ENCODE data around the gene U2SURP. TPM values are rescaled to one million over a fixed set of nuclear protein-coding genes. Genes with fewer than 3 reads are reported as not detected.
"Not testable (repeated sequence)": the region's sequence is repeated elsewhere in the genome, so short reads cannot be mapped to it uniquely, and the experiment has no call there.

Gene U2SURP
- total RNA-seq, 1 experiment from 2014 or later: 83.3 TPM

DNA sequence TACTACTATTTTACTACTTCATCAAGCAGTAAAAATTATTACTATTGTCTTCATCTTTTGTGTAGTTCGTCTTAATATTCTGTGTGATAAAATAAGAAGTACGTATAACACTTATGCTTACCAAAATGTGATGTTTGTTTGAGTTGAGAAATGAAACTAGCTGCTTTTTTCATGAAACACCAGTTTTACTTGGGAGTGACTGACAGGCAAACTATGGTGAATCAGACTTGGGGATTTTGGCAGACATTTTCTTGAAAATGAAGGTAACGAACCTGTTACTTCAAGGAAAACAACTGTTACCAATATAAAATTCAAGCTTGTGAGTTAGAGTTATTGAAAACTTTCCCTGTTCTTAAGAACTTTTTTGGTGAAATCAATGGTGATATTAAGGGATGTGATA lies 10.3 kb downstream of the U2SURP start:
- no peak for DNase-seq (ENCODE audit: low read depth)

- no peak for DNase-seq (ENCODE audit: low read depth)
Observed at GRCh38 chr3:143014921-143015320, 13.6 kb downstream of the U2SURP start.

DNA sequence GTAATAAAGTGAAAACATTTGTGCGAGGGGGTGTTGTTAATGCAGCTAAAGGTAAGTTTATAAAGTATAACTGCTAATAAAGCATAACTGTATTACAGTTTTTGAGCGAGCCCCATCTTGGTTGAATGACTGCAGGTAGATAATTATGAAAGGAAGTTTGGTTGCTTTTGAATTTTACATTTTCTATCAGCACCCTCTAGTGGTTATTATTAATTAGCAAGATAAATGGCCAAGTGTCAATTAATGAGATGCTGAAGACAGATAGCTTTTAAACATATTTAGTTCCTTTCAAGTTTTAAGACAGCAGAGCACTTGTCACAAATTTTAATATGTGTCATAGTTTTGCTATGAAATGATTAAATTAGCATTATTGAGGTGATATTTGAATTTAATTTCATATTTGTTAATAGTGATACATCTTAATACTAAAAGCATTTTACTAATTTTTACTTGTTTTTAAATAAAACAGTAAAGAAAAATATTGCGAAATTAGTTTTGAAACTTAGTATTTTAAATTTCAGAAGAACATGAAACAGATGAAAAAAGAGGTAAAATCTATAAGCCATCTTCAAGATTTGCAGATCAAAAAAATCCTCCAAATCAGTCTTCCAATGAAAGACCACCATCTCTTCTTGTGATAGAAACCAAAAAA lies 15.1 kb downstream of the U2SURP start:
- peak; percentile 21 for DNase-seq (ENCODE audit: low read depth)

GRCh38 chr3:143024351-143024960 lies 23.1 kb downstream of the U2SURP start:
- DNase-seq (ENCODE audit: low read depth): no peak

DNA sequence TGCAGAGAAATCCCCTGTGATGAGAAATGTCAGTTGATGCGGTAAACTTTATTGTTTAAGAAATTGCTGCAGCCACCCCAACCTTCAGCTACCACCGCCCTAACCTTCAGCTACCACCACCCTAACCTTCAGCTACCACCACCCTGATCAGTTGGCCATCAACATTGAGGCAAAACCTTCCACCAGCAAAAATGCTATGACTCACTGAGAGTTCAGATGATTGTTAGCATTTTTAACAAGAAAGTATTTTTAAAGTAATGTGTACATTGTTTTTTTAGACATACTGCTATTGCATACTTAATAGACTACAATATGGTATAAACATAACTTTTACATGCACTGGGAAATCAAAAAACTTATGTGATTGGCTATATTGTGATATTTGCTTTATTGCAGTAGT lies 30.0 kb downstream of the U2SURP start:
- DNase-seq (ENCODE audit: low read depth): no peak

- DNase-seq (ENCODE audit: low read depth): not testable (repeated sequence)
Observed at GRCh38 chr3:143031796-143032387, 30.5 kb downstream of the U2SURP start.

- peak; percentile 29 for DNase-seq (ENCODE audit: low read depth)
Observed at GRCh38 chr3:143035466-143036211, 34.3 kb downstream of the U2SURP start.

DNA sequence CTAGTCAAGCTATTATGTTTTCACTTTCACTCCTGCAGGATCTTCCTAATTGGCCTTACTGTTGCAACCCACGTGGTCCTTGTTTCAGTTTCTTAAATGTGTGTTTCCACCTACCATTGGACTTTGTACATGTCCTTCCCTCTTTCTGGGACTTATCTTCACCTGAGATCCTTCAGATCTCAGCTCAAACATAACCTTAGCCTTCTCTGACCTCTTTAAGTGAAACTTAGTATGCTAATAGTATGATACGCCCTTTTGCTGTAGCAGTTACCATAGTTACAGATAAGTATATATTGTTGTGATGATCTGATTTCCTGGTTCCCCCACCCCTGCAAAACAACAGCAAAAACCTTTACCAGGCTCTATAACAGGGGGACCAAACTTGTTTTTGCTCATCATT lies 35.2 kb downstream of the U2SURP start:
- DNase-seq (ENCODE audit: low read depth): peak; percentile 7

GRCh38 chr3:143037867-143038266 lies 36.5 kb downstream of the U2SURP start:
- peak; percentile 9 for DNase-seq (ENCODE audit: low read depth)

DNA sequence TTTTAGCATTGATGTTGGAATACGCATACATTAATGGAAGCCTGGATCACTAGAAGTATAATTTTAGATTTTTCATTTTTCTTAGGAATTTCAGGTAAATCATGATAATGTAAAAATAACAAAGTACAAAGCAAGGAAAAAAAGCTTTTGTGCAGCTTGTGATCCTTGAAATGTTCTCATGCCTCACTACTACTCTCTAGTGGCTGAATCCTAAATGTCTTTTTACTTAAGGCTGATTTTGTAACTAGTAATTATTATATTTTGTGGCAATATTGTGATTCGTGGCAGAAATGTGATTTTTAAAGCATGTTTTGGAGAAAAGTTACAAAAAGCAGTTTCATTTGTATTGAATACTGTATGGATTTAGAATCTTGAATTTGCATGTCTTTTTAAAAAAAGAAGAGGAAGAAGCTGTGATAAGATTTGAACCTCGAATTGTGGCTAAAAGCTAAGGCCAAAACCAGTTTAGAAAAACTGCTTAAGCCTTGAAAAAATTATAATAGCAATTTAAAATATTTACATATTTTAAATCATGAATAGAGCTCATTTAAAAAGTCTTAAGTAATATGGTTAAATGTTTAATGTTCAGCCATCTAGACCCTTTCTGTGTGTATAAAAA lies 39.0 kb downstream of the U2SURP start:
- DNase-seq (ENCODE audit: low read depth): peak; percentile 38

DNA sequence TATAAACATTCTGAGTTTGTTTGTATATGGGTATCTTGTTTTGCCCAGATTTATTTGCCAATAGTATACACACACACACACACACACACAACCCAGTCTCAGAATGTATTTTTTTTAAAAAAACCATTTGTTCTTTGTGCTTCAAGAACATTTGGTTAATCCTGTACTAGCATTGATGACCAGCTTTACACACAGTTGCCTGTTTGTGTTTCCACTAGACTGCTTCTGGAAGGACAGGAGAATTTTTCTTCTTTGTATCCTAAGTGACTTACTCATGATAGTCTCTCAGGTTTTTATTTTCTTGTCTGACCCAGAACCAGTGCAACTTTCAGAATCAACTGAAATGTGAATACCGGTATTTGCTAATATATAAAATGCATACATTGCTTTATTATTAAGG lies 40.5 kb downstream of the U2SURP start:
- no peak for DNase-seq (ENCODE audit: low read depth)

DNA sequence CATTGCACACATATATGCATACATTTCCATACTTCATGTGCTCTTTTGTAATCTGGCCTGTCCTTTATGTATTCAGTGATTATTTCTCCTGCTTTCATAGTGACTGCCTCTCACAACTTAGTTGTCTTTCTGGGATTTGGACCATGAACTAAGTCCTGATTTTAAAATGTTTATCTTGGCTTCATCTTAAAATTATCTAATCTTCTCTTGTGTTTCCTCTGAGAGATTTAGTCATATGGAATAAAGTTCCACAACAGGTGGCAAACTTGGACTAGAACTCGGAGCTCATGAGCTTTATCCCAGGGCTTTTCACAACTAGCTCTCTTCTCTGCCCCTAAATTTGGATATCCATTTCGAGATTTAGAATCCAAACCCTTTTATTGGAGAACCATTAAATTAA lies 44.3 kb downstream of the U2SURP start:
- no peak for DNase-seq (ENCODE audit: low read depth)

DNA sequence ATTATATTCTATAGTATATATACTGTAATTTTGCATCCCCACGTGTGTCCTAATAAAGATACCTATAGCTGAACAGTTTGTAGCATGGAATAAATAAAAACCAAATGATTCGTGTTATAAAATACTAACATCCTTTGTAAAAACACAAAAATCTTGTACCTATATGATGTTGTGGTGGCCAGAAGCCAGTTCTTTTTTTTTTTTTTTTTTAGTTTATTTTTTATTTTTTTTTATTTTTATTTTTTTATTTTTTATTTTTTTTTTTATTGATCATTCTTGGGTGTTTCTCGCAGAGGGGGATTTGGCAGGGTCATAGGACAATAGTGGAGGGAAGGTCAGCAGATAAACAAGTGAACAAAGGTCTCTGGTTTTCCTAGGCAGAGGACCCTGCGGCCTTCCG lies 44.7 kb downstream of the U2SURP start:
- DNase-seq (ENCODE audit: low read depth): not testable (repeated sequence)

DNA sequence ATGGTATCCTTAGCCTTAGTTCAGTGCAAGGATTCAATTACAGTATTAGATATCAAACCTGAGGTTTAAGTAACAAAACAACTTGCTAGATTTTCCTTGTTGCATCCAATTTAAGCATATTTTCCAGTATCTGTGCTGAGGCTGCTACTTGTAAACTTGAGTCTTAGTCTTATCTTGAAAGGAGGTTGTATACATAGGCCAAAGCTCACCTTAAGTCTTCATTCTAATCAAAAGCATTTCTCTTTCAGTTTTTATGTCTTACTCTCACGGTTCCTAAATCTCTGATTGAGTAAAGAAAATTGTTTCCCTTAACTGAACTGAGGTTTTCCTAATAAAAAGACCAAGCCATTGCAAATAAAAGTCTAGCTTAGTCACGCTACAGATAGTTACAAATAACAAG lies 52.6 kb downstream of the U2SURP start:
- no peak for DNase-seq (ENCODE audit: low read depth)

- no peak for DNase-seq (ENCODE audit: low read depth)
Observed at GRCh38 chr3:143056372-143056771, 55.0 kb downstream of the U2SURP start.

DNA sequence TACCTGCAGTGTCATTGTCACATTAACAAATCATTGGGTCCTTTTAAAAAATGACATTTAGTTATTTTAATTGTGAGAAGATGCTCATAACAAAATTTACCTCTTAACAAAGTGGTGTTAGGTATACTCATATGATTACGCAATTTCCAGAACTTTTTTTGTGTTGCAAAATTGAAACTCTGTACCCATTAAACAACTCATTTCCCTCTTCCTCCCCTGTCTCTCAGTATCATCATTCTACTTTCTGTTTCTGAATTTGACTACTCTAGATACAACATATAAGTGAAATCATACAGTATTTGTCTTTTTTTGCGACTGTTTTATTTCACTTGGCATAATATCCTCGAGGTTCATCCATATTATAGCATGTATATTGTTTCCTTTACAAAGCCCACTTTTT lies 59.5 kb downstream of the U2SURP start:
- DNase-seq (ENCODE audit: low read depth): no peak

DNA sequence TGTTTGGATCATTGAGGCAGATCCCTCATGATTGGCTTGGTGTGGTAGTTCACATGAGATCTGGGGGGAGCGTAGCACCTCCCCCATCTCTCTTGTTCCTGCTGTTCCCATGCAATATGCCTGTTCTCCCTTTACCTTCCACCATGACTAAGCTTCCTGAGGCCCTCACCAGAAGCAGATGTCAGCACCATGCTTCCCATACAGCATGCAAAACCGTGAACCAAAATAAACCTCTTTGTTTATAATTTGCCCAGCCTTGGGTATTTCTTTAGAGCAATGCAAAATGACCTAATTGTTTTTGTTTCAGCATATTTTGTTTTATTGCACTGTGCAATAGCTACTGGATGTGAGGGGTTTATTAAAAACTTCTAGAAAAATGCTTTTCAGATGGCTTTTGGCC lies 61.6 kb downstream of the U2SURP start:
- DNase-seq (ENCODE audit: low read depth): peak; percentile 18

DNA sequence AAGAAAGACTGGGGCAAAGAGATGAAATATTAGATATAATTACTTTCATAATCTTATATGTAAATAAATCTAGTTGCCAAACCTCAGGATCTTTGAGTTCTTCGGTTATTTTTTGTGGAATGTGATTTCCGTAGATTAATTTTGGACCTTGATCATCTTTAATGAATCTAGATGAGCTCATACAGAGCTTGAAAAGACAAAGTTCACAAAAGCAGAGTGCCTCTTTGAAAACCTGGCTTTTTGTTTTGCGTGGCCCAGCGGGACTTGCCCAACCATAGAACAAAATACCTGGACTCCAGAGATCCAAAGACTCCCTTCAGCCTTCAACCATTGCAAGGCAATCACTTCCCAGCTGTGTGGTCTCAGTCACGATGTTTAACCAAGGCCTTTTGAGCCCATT lies 63.4 kb downstream of the U2SURP start:
- DNase-seq (ENCODE audit: low read depth): no peak

DNA sequence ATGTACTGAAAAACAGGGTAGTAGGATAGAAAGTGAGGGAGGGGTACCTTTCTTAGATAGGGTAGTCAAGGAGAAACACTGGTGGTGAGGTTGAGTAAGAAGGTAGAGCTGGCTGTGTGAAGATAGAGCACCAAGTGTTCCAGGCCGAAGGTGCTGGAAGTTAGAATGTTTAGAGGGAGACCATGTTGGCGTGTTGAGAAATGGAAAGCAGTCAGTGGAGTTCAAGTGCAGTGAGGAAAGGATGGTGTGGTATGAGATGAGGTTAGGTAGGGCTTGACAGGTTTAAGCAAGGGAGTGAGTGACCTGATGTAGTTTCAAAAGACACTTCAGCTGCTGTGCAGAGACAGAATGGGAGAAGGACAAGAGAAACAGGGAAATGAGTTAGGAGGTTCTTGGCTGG lies 64.0 kb downstream of the U2SURP start:
- no peak for DNase-seq (ENCODE audit: low read depth)

DNA sequence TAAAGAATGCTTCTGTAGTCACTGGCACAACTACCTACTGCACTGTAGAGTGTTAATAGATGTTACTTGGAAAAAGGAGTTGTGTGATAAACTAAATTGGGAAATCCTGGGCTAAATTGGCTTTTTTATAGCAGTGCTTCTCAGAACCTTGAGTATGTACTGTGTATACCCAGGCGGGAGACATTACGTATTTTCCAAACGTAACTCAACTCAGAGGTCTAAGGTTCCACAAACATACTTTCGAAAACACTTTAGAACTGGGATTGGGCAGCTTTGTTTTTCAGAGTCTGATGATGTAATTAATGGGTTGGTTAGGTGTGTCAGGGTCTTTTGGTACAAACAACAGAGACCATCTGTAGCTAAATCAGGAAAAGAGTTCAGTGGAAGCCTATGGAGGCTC lies 64.7 kb downstream of the U2SURP start:
- DNase-seq (ENCODE audit: low read depth): no peak

GRCh38 chr3:143067201-143067600 lies 65.8 kb downstream of the U2SURP start:
- no peak for DNase-seq (ENCODE audit: low read depth)

DNA sequence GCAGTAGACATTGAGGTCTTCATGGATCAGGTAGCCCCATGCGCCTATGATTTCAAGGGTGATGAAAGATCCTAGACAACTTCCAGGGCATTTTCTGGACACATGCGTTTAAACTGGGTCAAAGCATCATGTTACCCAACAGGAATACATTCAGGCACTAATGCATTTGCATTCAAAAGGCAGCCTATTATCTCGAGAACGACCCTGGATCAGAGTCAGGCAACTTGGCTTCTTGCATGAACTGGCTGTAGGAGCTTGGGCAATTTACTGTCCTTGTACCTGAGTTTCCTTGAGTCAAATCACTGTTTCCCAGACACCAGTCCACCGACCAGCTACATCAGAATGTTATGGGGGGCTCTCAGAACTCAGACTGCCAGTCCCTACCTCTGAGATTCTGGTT lies 66.7 kb downstream of the U2SURP start:
- DNase-seq (ENCODE audit: low read depth): no peak
